ENCODE measurements around the gene CSH2.
"Not testable (repeated sequence)": the region's sequence is repeated elsewhere in the genome, so short reads cannot be mapped to it uniquely, and the experiment has no call there.

CSH2 gene

DNA sequence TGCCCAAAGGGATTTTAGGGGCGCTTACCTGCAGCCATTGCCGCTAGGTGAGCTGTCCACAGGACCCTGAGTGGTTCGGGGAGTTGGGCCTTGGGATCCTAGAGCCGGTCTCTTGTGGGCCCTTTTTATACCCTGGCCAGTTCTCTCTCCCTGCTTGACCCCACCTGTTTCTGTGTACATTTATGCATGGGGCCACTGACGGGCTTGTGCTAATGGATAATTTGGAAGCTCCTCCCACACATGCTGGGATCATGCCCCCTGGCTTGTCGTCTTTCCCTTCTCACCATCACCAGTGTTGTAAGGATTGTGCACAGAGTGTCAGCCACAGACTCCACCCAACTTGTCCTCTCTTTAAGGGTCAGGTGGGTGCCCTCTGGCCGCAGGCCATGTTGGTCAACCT is at the start of gene CSH2:
Gene CSH2, minus strand, starts transcription at position 101 of the 400 bp plus-strand sequence. Its CDS starts 63 bp downstream, at position 38.
- DNase-seq: not testable (repeated sequence)

DNA sequence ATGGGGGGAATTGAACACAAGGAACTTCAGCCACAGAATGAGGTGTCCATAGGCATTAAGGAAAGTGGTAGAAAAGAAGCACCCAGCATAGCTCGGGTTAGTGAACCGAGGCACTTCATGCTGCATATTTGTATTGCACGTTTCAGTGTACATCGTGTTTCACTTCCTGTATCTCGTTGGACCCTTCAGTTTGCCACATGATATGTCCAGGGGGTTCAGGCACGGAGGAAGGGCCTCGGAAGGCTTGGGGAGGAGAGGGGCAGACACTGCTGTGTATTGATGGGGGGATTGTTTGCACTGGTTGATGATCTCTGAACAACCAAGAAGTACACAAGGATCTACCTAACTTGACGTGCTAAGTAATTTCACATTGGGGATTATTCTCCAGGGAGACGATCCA is 48.9 kb upstream of the CSH2 start:
- DNase-seq: not testable (repeated sequence)

GRCh38 chr17:63920779-63921178 is 47.3 kb upstream of the CSH2 start:
- not testable (repeated sequence) for DNase-seq

DNA sequence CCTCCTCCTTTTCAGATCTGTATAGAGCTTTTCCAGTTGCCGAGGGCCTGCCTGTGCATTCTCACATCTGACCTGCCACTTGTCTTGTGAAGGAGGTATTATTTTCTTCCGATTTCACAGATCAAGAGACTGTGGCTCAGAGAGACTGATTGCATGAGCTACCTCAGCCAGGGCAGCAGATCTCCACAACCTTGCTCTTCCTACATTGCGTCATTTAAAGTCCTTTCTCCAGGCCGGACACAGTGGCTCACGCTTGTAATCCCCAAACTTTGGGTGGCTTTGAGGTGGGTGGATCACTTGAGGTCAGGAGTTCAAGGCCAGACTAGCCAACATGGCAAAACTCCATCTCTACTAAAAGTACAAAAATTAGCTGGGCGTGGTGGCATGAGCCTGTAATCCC is 46.6 kb upstream of the CSH2 start:
- not testable (repeated sequence) for DNase-seq

DNA sequence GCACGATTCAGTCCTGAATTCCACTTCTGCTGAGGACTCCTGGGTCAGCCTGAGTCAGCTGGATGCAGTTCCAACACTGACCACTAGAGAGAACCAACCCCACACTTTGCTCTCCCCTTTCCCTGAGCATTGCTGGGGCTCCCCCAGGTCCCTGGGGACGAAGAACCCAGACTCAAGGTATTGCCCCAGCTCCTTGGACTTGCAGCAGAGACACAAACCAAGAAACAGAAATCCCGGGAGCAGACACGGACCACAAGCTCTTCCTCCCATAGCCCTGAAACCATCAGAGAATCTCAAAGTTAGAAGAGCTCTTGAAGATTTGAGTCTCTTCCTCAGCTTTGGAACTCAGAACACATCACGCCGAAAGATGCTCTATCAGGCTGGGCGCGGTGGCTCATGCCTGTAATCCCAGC is 45.8 kb upstream of the CSH2 start:
- DNase-seq: peak; percentile 80

GRCh38 chr17:63918789-63919305 is 45.4 kb upstream of the CSH2 start, which contains the start of gene GH1:
Gene GH1, minus strand, starts transcription at chr17:63918839. Its CDS starts 63 bp downstream, at chr17:63918776.
- not testable (repeated sequence) for DNase-seq

- no peak for DNase-seq
Measured at GRCh38 chr17:63918305-63918704, 44.8 kb upstream of the CSH2 start.

DNA sequence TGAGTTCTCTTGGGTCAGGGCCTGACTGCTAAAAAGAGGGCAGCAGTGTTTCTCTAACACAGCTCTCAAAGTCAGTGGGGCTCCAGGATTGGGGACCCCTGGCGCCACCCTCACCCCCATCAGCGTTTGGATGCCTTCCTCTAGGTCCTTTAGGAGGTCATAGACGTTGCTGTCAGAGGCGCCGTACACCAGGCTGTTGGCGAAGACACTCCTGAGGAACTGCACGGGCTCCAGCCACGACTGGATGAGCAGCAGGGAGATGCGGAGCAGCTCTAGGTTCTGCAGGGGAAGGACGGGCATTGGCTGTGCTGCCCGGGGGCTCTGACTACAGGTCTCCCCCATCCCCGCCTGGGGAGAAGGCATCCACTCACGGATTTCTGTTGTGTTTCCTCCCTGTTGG is 44.2 kb upstream of the CSH2 start:
- no peak for DNase-seq

- not testable (repeated sequence) for DNase-seq
Measured at GRCh38 chr17:63917206-63917605, 43.7 kb upstream of the CSH2 start.

- DNase-seq: no peak
Measured at GRCh38 chr17:63916566-63917185, 43.2 kb upstream of the CSH2 start.

DNA sequence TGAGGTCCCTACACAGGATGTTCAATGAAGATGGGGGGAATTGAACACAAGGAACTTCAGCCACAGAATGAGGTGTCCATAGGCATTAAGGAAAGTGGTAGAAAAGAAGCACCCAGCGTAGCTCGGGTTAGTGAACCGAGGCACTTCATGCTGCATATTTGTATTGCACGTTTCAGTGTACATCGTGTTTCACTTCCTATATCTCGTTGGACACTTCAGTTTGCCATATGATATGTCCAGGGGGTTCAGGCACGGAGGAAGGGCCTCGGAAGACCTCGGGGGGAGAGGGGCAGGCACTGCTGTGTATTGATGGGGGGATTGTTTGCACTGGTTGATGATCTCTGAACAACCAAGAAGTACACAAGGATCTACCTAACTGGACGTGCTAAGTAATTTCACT is 42.3 kb upstream of the CSH2 start:
- not testable (repeated sequence) for DNase-seq

- no peak for DNase-seq
Measured at GRCh38 chr17:63914471-63914870, 41.0 kb upstream of the CSH2 start.

DNA sequence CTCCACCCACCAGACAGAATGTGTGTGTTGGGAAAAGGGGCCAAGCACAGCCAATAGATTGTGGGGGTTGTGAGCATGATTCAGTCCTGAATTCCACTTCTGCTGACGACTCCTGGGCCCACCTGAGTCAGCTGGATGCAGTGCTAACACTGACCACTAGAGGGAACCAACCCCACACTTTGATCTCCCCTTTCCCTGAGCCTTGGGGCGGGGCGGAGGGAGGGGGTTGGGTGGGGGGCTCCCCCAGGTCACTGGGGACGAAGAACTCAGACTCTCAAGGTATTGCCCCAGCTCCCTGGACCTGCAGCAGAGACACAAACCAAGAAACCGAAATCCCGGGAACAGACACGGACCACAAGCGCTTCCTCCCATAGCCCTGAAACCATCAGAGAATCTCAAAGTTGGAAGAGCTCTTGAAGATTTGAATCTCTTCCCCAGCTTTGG is 38.2 kb upstream of the CSH2 start:
- peak; percentile 77 for DNase-seq

DNA sequence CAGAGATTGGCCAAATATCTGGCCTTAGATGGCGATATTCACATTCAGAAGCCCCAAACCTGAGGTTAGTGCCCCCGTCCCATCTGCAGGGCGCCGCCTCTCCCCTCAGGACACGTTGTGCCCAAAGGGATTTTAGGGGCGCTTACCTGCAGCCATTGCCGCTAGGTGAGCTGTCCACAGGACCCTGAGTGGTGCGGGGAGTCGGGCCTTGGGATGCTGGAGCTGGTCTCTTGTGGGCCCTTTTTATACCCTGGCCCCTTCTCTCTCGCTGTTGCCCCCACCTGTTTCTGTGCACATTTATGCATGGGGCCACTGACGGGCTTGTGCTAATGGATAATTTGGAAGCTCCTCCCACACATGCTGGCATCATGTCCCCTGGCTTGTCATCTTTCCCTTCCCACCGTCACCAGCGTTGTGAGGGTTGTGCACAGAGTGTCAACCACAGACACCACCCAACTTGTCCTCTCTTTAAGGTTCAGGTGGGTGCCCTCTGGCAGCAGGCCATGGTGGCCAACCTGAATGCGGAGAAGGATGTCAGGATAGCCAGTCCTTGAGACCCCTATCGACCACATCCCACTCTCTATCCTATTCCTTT is 37.7 kb upstream of the CSH2 start, which contains the start of gene CSHL1:
Gene CSHL1, minus strand, starts transcription at position 218 of the 595 bp plus-strand sequence. Its CDS starts 62 bp downstream, at position 156.
- no peak for DNase-seq

- DNase-seq: no peak
Measured at GRCh38 chr17:63910096-63910495, 36.6 kb upstream of the CSH2 start.

DNA sequence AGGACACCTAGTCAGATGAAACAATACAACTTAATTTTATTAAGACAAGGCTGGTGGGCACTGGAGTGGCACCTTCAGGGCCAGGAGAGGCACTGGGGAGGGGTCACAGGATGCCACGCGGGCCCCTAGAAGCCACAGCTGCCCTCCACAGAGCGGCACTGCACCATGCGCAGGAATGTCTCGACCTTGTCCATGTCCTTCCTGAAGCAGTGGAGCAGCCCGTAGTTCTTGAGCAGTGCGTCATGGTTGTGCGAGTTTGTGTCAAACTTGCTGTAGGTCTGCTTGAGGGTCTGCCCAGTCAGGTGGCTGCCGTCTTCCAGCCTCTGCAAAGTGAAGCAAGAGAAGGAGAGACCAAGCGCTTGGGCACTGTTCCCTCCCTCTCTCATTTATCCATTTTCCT is 36.1 kb upstream of the CSH2 start:
- DNase-seq: not testable (repeated sequence)

DNA sequence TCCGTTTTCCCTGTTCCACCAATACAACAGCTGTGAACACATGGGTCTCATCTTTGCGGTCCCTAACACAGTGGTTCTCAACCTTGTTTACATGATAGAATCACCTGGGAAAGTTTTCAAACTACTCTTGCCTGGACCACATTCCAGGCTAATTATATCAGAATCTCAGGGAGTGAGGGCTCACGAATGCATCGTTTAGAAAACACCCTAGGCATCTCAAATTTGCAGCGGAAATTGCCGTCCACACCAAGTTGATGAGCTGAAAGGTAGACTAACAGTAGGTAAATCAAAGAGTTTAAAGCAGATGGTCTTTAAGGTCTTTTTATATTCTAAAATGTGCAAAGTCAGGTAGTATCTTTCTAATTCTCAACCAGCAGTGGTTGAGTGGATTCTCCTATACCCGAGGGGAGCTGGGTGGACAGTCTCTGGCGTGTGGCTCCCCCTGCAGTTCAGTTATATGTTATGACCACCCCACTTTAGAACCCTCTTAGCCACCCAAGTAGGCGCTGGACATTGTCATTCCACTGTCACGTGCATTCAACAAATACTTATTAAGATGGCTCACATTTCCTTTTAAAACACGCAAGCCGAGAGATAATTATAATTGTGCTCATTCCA is 33.8 kb upstream of the CSH2 start:
- peak; percentile 53 for DNase-seq

DNA sequence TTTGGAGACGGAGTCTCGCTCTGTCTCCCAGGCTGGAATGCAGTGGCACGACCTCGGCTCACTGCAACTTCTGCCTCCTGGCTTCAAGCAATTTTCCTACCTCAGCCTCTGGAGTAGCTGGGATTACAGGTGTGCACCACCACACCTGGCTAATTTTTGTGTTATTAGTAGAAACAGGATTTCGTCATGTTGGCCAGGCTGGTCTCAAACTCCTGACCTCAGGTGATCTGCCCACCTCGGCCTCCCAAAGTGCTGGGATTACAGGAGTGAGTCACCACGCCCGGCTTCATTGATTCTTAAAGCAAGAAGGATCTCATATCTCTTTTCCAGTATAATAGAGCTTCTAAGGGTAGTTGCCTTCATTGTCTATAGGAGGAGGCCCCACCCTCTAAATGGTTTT is 31.3 kb upstream of the CSH2 start:
- DNase-seq: not testable (repeated sequence)

- DNase-seq: not testable (repeated sequence)
Measured at GRCh38 chr17:63903787-63904201, 30.3 kb upstream of the CSH2 start.

GRCh38 chr17:63901971-63902370 is 28.5 kb upstream of the CSH2 start:
- DNase-seq: not testable (repeated sequence)

DNA sequence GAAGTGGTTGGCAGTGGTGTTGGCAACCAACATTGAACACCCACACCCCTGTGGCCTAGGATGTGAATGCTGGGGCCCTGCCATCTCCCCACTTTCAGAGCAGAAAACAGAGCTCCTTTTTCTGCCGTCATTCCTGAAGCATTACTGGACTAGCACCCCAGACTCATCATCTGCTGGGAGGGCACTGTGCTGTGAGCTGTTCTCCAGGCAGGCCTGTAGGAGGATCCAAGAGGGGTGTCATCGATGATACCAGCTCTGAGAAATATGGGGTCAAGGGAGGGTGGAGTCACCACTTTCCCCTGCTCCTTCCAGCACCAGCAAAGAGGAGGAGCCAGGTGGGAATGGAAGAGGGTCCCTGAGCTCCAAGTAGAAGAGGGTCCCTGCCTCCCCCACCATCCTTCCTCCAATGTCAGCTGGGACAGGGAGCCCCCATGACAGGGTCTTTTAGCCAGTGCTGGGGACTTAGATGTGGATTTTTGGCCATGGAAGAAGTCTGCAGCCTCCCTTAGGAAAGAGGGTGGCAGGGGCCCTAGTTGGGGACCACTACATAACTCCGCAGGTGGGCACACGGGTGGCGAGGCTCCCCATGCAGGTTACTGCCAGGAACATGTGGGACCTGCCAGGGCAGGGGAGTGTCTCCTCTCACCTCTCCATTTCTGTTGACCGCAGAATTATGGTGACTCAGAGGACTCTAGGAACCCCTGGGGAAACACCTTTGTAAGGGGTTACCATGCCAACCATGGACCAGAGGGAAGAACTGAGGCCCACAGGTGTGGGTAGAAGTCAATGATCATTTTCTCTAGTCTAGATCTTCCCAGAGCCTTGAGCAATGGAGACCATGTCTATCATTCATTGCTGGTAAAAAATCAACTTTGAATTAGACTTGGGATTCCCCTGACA is 25.7 kb upstream of the CSH2 start:
- DNase-seq: peak; percentile 46

DNA sequence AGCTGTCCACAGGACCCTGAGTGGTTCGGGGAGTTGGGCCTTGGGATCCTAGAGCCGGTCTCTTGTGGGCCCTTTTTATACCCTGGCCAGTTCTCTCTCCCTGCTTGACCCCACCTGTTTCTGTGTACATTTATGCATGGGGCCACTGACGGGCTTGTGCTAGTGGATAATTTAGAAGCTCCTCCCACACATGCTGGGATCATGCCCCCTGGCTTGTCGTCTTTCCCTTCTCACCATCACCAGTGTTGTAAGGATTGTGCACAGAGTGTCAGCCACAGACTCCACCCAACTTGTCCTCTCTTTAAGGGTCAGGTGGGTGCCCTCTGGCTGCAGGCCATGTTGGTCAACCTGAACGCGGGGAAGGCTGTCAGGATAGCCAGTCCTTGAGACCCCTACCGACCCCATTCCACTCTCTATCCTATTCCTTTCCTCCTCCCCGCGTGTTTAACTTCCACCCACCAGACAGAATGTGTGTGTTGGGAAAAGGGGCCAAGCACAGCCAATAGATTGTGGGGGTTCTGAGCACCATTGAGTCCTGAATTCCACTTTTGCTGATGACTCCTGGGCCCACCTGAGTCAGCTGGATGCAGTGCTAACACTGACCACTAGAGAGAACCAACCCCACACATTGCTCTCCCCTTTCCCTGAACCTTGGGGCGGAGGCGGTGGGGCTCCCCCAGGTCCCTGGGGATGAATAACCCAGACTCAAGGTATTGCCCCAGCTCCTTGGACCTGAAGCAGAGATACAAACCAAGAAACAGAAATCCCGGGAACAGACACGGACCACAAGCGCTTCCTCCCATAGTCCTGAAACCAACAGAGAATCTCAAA is 23.3 kb upstream of the CSH2 start, which contains the start of gene CSH1:
Gene CSH1, minus strand, starts transcription at position 51 of the 831 bp plus-strand sequence. CDS start 63 bp downstream, outside the sequence.
- DNase-seq: not testable (repeated sequence)

Measured in activated CD4-positive, alpha-beta T cell treated with anti-CD3 and anti-CD28 coated beads for 48 hours (primary cell).